ENCODE data around the gene MIEN1.
A peak's percentile ranks its signal among the peaks of the same experiment; 100 is the strongest.
"Not testable (repeated sequence)": the region's sequence is repeated elsewhere in the genome, so short reads cannot be mapped to it uniquely, and the experiment has no call there.

MIEN1 gene

GRCh38 chr17:39730095-39730921, at the start of gene MIEN1:
Gene MIEN1, minus strand, starts transcription at chr17:39730532. Its CDS starts 37 bp downstream, at chr17:39730495.
- DNase-seq (ENCODE audit: low read depth in 1 of 2, low spot score in 1 of 2) = peak; percentile 92 to 94

- no peak for DNase-seq (ENCODE audit: low read depth in 1 of 2, low spot score in 1 of 2)
Measured at GRCh38 chr17:39777534-39778365, 47.4 kb upstream of the MIEN1 start.

- no peak for DNase-seq (ENCODE audit: low read depth in 1 of 2, low spot score in 1 of 2)
Measured at GRCh38 chr17:39776252-39776651, 45.9 kb upstream of the MIEN1 start.

GRCh38 chr17:39775031-39775430, 44.7 kb upstream of the MIEN1 start:
- no peak for DNase-seq (ENCODE audit: low read depth in 1 of 2, low spot score in 1 of 2)

- DNase-seq (ENCODE audit: low read depth in 1 of 2, low spot score in 1 of 2) = no peak
Measured at GRCh38 chr17:39774047-39774446, 43.7 kb upstream of the MIEN1 start.

GRCh38 chr17:39772987-39773934, 42.9 kb upstream of the MIEN1 start:
- no peak for DNase-seq (ENCODE audit: low read depth in 1 of 2, low spot score in 1 of 2)

- DNase-seq (ENCODE audit: low read depth in 1 of 2, low spot score in 1 of 2) = no peak
Measured at GRCh38 chr17:39772415-39772814, 42.1 kb upstream of the MIEN1 start.

- peak in 1 of 2 donors; percentile 55 for DNase-seq (ENCODE audit: low read depth in 1 of 2, low spot score in 1 of 2)
Measured at GRCh38 chr17:39769974-39770587, 39.7 kb upstream of the MIEN1 start.

GRCh38 chr17:39767147-39767546, 36.8 kb upstream of the MIEN1 start:
- no peak for DNase-seq (ENCODE audit: low read depth in 1 of 2, low spot score in 1 of 2)

GRCh38 chr17:39765766-39766165, 35.4 kb upstream of the MIEN1 start:
- no peak for DNase-seq (ENCODE audit: low read depth in 1 of 2, low spot score in 1 of 2)

GRCh38 chr17:39765175-39765574, 34.8 kb upstream of the MIEN1 start:
- DNase-seq (ENCODE audit: low read depth in 1 of 2, low spot score in 1 of 2) = no peak

GRCh38 chr17:39764171-39764570, 33.8 kb upstream of the MIEN1 start:
- DNase-seq (ENCODE audit: low read depth in 1 of 2, low spot score in 1 of 2) = not testable (repeated sequence)

- DNase-seq (ENCODE audit: low read depth in 1 of 2, low spot score in 1 of 2) = no peak
Measured at GRCh38 chr17:39763051-39763820, 32.9 kb upstream of the MIEN1 start.

GRCh38 chr17:39761861-39762496, 31.6 kb upstream of the MIEN1 start:
- no peak for DNase-seq (ENCODE audit: low read depth in 1 of 2, low spot score in 1 of 2)

GRCh38 chr17:39759204-39759603, 28.9 kb upstream of the MIEN1 start:
- no peak for DNase-seq (ENCODE audit: low read depth in 1 of 2, low spot score in 1 of 2)

- peak in 1 of 2 donors; percentile 43 for DNase-seq (ENCODE audit: low read depth in 1 of 2, low spot score in 1 of 2)
Measured at GRCh38 chr17:39757931-39758873, 27.9 kb upstream of the MIEN1 start.

- no peak for DNase-seq (ENCODE audit: low read depth in 1 of 2, low spot score in 1 of 2)
Measured at GRCh38 chr17:39757176-39757662, 26.9 kb upstream of the MIEN1 start.
